ENCODE results near the gene SERINC4.

The SERINC4 gene

DNA sequence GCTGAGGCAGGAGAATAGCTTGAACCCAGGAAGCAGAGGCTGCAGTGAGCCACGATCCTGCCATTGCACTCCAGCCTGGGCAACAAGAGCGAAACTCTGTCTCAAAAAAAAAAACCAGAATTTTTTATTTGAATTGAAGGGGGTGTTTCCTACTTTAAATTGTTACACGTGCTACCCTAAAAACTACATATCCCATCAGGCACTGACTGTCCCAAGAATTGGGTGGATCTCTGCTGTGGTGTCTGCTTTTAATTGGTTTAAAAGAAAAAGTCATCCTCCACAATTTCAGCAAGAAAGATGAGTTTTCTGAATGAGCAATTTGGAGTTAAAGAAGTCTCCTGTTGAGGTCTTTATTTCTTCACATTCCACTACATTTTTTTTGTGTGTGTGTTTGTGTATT lies 51.6 kb downstream of the SERINC4 start:
- peak; percentile 45 for DNase-seq

GRCh38 chr15:43746903-43747309 lies 53.1 kb downstream of the SERINC4 start:
- DNase-seq: peak; percentile 30

DNA sequence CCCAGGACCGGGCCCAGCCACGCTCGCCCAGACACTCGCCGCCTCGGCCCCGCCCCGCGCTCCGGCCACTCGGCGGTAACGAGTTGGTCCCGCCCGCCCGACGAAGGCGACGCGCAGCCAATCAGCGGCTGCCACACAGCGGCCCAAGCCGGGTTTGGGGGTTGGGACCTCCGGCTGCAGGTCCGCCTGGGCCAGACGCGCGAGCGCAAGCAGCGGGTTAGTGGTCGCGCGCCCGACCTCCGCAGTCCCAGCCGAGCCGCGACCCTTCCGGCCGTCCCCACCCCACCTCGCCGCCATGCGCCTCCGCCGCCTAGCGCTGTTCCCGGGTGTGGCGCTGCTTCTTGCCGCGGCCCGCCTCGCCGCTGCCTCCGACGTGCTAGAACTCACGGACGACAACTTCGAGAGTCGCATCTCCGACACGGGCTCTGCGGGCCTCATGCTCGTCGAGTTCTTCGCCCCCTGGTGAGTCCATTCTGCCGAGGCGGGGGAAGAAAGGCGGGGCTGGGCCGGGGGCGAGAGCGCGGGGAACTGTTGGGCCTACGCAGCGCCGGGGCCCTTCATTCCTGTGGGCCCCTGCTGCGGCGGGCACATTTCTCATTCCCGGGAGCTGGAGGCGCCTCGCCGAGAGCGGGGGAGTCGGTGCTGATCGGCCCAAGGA lies 53.6 kb downstream of the SERINC4 start, which contains the start of gene PDIA3:
Gene PDIA3 (plus strand): TSS at position 194 of the 658 bp plus-strand sequence. CDS start 102 bp downstream, at position 296.
- DNase-seq: peak; percentile 95

Measured in activated CD4-positive, alpha-beta T cell treated with anti-CD3 and anti-CD28 coated beads, Interleukin-2, amount 50 U/mL, for 16 hours (primary cell).